ENCODE results near the gene CD44.

- TF ChIP-seq CTCF (IDR thresholded peaks at IDR 0.05; ENCODE audit: low read depth, low read length, poor library complexity, severe bottlenecking), result no peak
- no peak for TF ChIP-seq EZH2phosphoT487 (IDR thresholded peaks at IDR 0.05; ENCODE audit: borderline replicate concordance, low read length)
Observed at GRCh38 chr11:35185696-35186095, 46.7 kb downstream of the CD44 start.
